Kidney epithelial cell (primary cell): Measurements from ENCODE around the gene RAB40C. TPM values are rescaled to one million over a fixed set of nuclear protein-coding genes. Genes with fewer than 3 reads are reported as not detected.

Experiments used
- DNase-seq: peaks from one replicate; pipeline ENCODE4 v3.0.0-alpha.2; 2010; ENCODE audit warnings: low read depth
- H3K27me3 ChIP-seq: 2 replicates; pipeline ENCODE4 v1.6.0; 2011; ENCODE audit warnings: low read length; ENCODE audit not compliant: control insufficient read depth, insufficient read depth
- H3K36me3 ChIP-seq: 2 replicates; pipeline ENCODE4 v1.5.1; 2011; ENCODE audit warnings: low read length; ENCODE audit not compliant: control insufficient read depth, insufficient read depth
- H3K4me3 ChIP-seq: 2 replicates; pipeline ENCODE4 v1.5.1; 2011; ENCODE audit warnings: low read depth, mild to moderate bottlenecking, control low read depth, low read length
- total RNA-seq: library from RNA; depleted of rRNA; stranded (reverse); fragments of >200 nt; gene quantifications from 2 replicates; pipeline ENCODE4 v1.2.3, GENCODE V29; 2015
- TF ChIP-seq, protein P1 (sequence below): IDR thresholded peaks from 2 replicates; pipeline ENCODE4 v1.5.1; 2011; ENCODE audit warnings: mild to moderate bottlenecking, moderate library complexity, low read length, control low read depth, inconsistent platforms; ENCODE audit not compliant: insufficient read depth, poor library complexity, severe bottlenecking

Gene RAB40C
- total RNA-seq, 1 donor from 2014 or later, result 16.5 TPM

- H3K36me3 ChIP-seq, result no peaks in the 10 kb centered on the region
- TF ChIP-seq, protein P1, sequence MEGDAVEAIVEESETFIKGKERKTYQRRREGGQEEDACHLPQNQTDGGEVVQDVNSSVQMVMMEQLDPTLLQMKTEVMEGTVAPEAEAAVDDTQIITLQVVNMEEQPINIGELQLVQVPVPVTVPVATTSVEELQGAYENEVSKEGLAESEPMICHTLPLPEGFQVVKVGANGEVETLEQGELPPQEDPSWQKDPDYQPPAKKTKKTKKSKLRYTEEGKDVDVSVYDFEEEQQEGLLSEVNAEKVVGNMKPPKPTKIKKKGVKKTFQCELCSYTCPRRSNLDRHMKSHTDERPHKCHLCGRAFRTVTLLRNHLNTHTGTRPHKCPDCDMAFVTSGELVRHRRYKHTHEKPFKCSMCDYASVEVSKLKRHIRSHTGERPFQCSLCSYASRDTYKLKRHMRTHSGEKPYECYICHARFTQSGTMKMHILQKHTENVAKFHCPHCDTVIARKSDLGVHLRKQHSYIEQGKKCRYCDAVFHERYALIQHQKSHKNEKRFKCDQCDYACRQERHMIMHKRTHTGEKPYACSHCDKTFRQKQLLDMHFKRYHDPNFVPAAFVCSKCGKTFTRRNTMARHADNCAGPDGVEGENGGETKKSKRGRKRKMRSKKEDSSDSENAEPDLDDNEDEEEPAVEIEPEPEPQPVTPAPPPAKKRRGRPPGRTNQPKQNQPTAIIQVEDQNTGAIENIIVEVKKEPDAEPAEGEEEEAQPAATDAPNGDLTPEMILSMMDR, result no peak
- DNase-seq, result no peak
- no peak overlapping the region for H3K4me3 ChIP-seq
- H3K27me3 ChIP-seq, result no peaks in the 10 kb centered on the region
Measured at GRCh38 chr16:615122-615521, 25.3 kb downstream of the RAB40C start.

DNA sequence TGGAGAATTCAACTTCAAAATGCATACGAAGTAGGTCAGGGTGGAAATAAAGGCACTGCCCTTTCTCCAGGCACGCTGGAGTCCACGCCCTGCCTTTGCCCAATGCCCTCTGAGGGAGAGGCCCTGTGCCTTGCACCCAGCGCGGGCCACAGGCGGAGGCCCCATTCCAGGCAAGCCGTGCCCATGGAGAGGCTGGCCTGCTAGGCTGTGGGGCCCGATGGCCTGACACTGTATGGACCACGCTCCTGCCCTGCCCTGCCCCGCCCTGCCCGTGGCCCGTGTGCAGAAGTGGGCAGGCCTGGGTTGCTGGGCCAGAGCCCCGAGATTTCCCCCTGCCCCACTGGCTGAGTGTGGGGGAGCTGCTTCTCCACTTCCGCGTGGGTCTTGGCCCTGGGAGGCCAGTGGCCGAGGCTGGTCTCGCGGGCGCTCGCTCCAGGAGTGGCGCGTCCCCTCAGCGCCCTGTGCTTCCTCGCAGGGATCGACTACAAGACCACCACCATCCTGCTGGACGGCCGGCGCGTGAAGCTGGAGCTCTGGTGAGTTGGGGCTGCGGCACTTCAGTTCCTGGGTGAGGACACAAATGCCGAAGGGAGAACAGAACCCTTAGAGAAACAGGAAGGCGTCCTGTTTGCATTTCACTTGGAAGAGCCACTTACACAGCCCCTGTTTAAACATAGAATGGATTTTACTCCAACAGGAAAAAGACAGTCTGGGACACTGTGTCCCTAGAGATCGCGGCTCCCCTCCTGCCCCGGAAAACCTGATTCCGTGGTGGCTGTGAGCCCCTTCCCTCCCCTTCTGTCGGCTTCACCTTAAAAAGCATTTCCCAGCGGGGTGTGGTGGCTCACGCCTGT lies 27.1 kb downstream of the RAB40C start:
- H3K4me3 ChIP-seq, result no peak overlapping the region
- H3K36me3 ChIP-seq, result no peaks in the 10 kb centered on the region
- H3K27me3 ChIP-seq, result no peaks in the 10 kb centered on the region
- TF ChIP-seq, protein P1, result no peak
- no peak for DNase-seq

GRCh38 chr16:617855-618254 lies 28.0 kb downstream of the RAB40C start:
- H3K4me3 ChIP-seq, result no peak overlapping the region
- H3K36me3 ChIP-seq, result no peaks in the 10 kb centered on the region
- H3K27me3 ChIP-seq, result no peaks in the 10 kb centered on the region
- no peak for DNase-seq
- TF ChIP-seq, protein P1, result no peak

- DNase-seq, result no peak
- Histone ChIP-seq H3K36me3 (no peaks in the 10 kb centered on the region), H3K4me3 (no peak overlapping the region), H3K27me3 (no peaks in the 10 kb centered on the region)
- TF ChIP-seq, protein P1, result no peak
Measured at GRCh38 chr16:619476-620100, 29.7 kb downstream of the RAB40C start.

DNA sequence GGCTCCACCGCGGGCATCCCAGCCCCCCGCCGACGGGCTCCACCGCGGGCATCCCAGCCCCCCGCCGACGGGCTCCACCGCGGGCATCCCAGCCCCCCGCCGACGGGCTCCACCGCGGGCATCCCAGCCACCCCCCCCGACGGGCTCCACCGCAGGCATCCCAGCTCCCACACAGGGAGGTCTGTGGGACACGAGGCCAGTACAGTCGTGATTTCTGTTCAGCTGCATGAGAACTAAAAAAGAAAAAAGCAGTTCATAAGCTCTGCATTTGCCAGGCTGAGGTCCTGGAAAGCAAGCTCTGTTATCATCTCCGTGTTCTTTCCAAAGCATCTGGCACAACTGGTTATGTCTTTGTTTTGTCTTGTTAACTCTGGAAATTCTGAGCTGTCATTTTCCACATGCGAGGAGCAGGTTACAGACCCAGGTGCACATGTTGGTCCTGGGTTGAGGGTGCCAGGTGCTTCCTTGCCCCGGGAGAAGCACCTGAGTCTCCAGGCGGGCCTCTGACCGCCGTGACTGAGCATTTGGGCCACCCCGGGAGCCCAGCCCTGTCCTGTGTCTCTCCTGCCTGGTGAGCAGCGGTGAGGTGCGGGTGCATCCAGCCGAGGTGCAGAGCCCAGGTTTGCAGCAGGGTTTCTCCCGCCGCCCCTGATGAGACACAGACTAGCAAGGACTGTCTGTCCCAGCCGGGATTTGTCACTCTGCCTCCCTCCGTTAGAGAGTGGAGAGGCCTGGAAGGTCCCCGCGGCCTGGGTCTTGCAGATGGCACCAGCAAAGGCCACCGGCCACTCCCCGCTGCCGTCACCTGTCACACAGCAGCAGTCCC lies 31.0 kb downstream of the RAB40C start:
- Histone ChIP-seq H3K27me3 (no peaks in the 10 kb centered on the region), H3K4me3 (no peak overlapping the region), H3K36me3 (no peaks in the 10 kb centered on the region)
- DNase-seq, result no peak
- TF ChIP-seq, protein P1, result no peak
